HepG2 (cell line): Measurements from ENCODE around the gene HEMK1. TPM values are rescaled to one million over a fixed set of nuclear protein-coding genes. Genes with fewer than 3 reads are reported as not detected.

ENCODE experiments used
- ATAC-seq: fragments of 200-7000 bp; cut with Tn5 transposase; 3 replicates; pipeline ENCODE4 v1.9.1; 2020; ENCODE audit warnings: mild to moderate bottlenecking, moderate library complexity
- BruUV-seq: library from RNA; stranded (reverse); fragments of 400-500 nt; replicated peaks from 2 replicates; lab custom pipeline; 2021; lab: Mats Ljungman, UMichigan
- CTCF ChIA-PET: fragments of 300-600 bp; formaldehyde crosslinking; extraction: SDS; loops from one replicate; lab custom pipeline; 2021; ENCODE audit warnings: low total read pairs, inconsistent platforms, low intra/inter-chr PET ratio; lab: Yijun Ruan, JAX
- POLR2A ChIA-PET: fragments of 350-600 bp; sonication (Branson Sonifier 250); formaldehyde crosslinking; loops from one replicate; lab custom pipeline; 2020; ENCODE audit warnings: antibody characterized with exemption, inconsistent platforms; lab: Yijun Ruan, JAX
- DNase-seq: peaks from one replicate; pipeline ENCODE4 v3.0.0-alpha.2; 2015; ENCODE audit warnings: low spot score
- FAIRE-seq: peaks from 3 replicates; lab custom pipeline; 2011; peaks lifted over from hg19 to GRCh38; lab: Jason Lieb, UNC
- H2AFZ ChIP-seq: one replicate; pipeline ENCODE4 v1.6.1; 2011; ENCODE audit warnings: low read length, inconsistent platforms
- H3K27ac ChIP-seq: fragments of 300-600 bp; 3 replicates; pipeline ENCODE4 v1.8.0; 2011; ENCODE audit warnings: mixed run types, mild to moderate bottlenecking, mixed read lengths, low read length, inconsistent platforms; ENCODE audit not compliant: insufficient read depth; ENCODE audit errors: extremely low read length
- H3K27me3 ChIP-seq, 2 experiments: fragments of 200-600 bp in 1 of 2; 2 replicates in 1 of 2; 3 replicates in 1 of 2; pipeline versions ENCODE4 v1.6.0 to v1.8.0; 2011; ENCODE audit warnings: low read length in 2 of 2, mild to moderate bottlenecking in 2 of 2, moderate library complexity in 2 of 2, inconsistent platforms in 1 of 2; ENCODE audit not compliant: insufficient read depth in 2 of 2, control insufficient read depth in 1 of 2
- H3K36me3 ChIP-seq, 2 experiments: fragments of 200-600 bp in 1 of 2; replicated peaks in 1 of 2; 2 replicates in 1 of 2; 3 replicates in 1 of 2; pipeline versions ENCODE4 v1.5.1 to v1.8.0; 2011; ENCODE audit warnings: low read length in 2 of 2, inconsistent platforms in 1 of 2; ENCODE audit not compliant: insufficient read depth in 2 of 2, control insufficient read depth in 1 of 2
- H3K4me1 ChIP-seq: 2 replicates; pipeline ENCODE4 v1.5.1; 2012; ENCODE audit warnings: low read length, inconsistent platforms; ENCODE audit not compliant: insufficient read depth
- H3K4me2 ChIP-seq: 2 replicates; pipeline ENCODE4 v1.6.0; 2011; ENCODE audit warnings: low read depth, low read length, inconsistent platforms
- H3K4me3 ChIP-seq, 3 experiments: fragments of 200-600 bp in 1 of 3; sonication (generic), shearing (Covaris generic) in 1 of 3; replicated peaks in 1 of 3; 2 replicates each; pipeline ENCODE4 v1.5.1; 2011 to 2016; ENCODE audit warnings: low read length in 3 of 3, inconsistent platforms in 2 of 3, low read depth in 2 of 3, mild to moderate bottlenecking in 2 of 3, control low read depth in 1 of 3, mixed read lengths in 1 of 3; ENCODE audit not compliant: insufficient read depth in 1 of 3
- H3K79me2 ChIP-seq: one replicate; pipeline ENCODE4 v1.6.1; 2011; ENCODE audit warnings: low read length, inconsistent platforms; ENCODE audit not compliant: insufficient read depth
- H3K9ac ChIP-seq: 2 replicates; pipeline ENCODE4 v1.6.0; 2011; ENCODE audit warnings: mild to moderate bottlenecking, low read depth, low read length, inconsistent platforms; ENCODE audit not compliant: insufficient read depth
- H3K9me3 ChIP-seq: 2 replicates; pipeline ENCODE4 v1.5.1; 2012; ENCODE audit warnings: mild to moderate bottlenecking, low read length
- H4K20me1 ChIP-seq: 2 replicates; pipeline ENCODE4 v1.6.0; 2011; ENCODE audit warnings: inconsistent platforms, mild to moderate bottlenecking, low read length, moderate library complexity; ENCODE audit not compliant: insufficient read depth
- BCL6 ChIP-seq: IDR thresholded peaks from 2 replicates; pipeline ENCODE4 v1.6.1; 2016; ENCODE audit warnings: missing genetic modification reagents, missing compliant biosample characterization
- E2F5 ChIP-seq: sonication (generic); formaldehyde crosslinking; conservative IDR thresholded peaks from 2 replicates; pipeline ENCODE4 v1.4.0; 2020; ENCODE audit warnings: missing genetic modification reagents
- FOXP4 ChIP-seq: sonication (generic); formaldehyde crosslinking; IDR thresholded peaks from 2 replicates; pipeline ENCODE4 v1.4.0; 2020; ENCODE audit warnings: missing genetic modification reagents
- HNF1A ChIP-seq, 2 experiments: sonication (generic) in 1 of 2; formaldehyde crosslinking in 1 of 2; IDR thresholded peaks; 2 replicates each; pipeline versions ENCODE4 v1.4.0 to v1.6.1; 2016 to 2020; ENCODE audit warnings: borderline replicate concordance in 1 of 2, low read depth in 1 of 2, mild to moderate bottlenecking in 1 of 2, missing genetic modification reagents in 1 of 2
- HOXA9 ChIP-seq: sonication (generic); formaldehyde crosslinking; IDR thresholded peaks from 2 replicates; pipeline ENCODE4 v1.8.1; 2022; ENCODE audit warnings: missing genetic modification reagents, mild to moderate bottlenecking, moderate library complexity, borderline replicate concordance
- KDM5A ChIP-seq: fragments of 200-600 bp; sonication (generic); IDR thresholded peaks from 2 replicates; pipeline ENCODE4 v1.7.0; 2018; ENCODE audit warnings: antibody characterized with exemption, mild to moderate bottlenecking, low read length, borderline replicate concordance
- MAZ ChIP-seq, 2 experiments: sonication (generic) in 1 of 2; formaldehyde crosslinking in 1 of 2; IDR thresholded peaks; 2 replicates each; pipeline versions ENCODE4 v1.5.0 to v1.6.1; 2012 to 2020; ENCODE audit warnings: low read depth in 2 of 2, mild to moderate bottlenecking in 2 of 2, borderline replicate concordance in 1 of 2, improper control_type of control experiment in 1 of 2, low read length in 1 of 2, missing genetic modification reagents in 1 of 2, moderate library complexity in 1 of 2
- REL ChIP-seq: sonication (generic); formaldehyde crosslinking; conservative IDR thresholded peaks from 2 replicates; pipeline ENCODE4 v1.8.0; 2022; ENCODE audit warnings: mild to moderate bottlenecking, missing genetic modification reagents, moderate library complexity
- SALL1 ChIP-seq: sonication (generic); formaldehyde crosslinking; IDR thresholded peaks from 2 replicates; pipeline ENCODE4 v1.8.0; 2022; ENCODE audit warnings: mild to moderate bottlenecking, missing genetic modification reagents
- STAG1 ChIP-seq: sonication (generic); formaldehyde crosslinking; IDR thresholded peaks from 2 replicates; pipeline ENCODE4 v1.4.0; 2020; ENCODE audit warnings: missing genetic modification reagents
- ZNF713 ChIP-seq: sonication (generic); formaldehyde crosslinking; IDR thresholded peaks from 2 replicates; pipeline ENCODE4 v1.4.0; 2020; ENCODE audit warnings: mild to moderate bottlenecking, missing genetic modification reagents
- ZNF761 ChIP-seq: sonication (generic); formaldehyde crosslinking; conservative IDR thresholded peaks from 2 replicates; pipeline ENCODE4 v1.4.0; 2020; ENCODE audit warnings: mild to moderate bottlenecking, missing genetic modification reagents
- WGBS: methylation state at CpG from one replicate; pipeline ENCODE4 v1.1.6; 2017; ENCODE audit warnings: low lambda C conversion rate; 5-methylcytosine and 5-hydroxymethylcytosine counted together
- in situ Hi-C: cut with HindIII; loops from 2 replicates; pipeline ENCODE4 v1.10.0; 2017; ENCODE audit warnings: low pct_unique_long_range_greater_than_20kb; ENCODE audit not compliant: extremely low pct_ligation_motif_present
- intact Hi-C: fragments of 100-400 bp; cut with micrococcal nuclease; formaldehyde crosslinking; loops from one replicate; pipeline ENCODE4 v1.10.0; 2022; ENCODE audit not compliant: unreplicated experiment
- polyA plus RNA-seq, 8 experiments: library from polyadenylated mRNA; depleted of rRNA in 3 of 8; stranded (reverse) in 7 of 8; unstranded in 1 of 8; fragments of >200 nt; fragmentation: Illumina TruSeq in 4 of 8; extraction: Trizol in 4 of 8; gene quantifications; 2 replicates each; pipeline versions ENCODE4 v1.2.1 to v1.2.3, GENCODE V29; 2011 to 2016; ENCODE audit warnings: low read depth in 4 of 8, missing spikeins in 1 of 8, mixed read lengths in 1 of 8; ENCODE audit not compliant: insufficient read depth in 1 of 8
- total RNA-seq, 5 experiments: library from RNA; depleted of rRNA; stranded (reverse); fragments of >200 nt; fragmentation: Illumina TruSeq; extraction: Trizol; gene quantifications; 2 replicates each; pipeline ENCODE4 v1.2.3, GENCODE V29; 2016; ENCODE audit warnings: low read depth in 1 of 5

The HEMK1 gene
- total and polyA plus RNA-seq, 2 of the 13 experiments (the other 11 are each of a cell fraction or from before 2014, with no cell fraction given): 9.8 to 12.6 TPM

- no peaks in the 10 kb centered on the region for H3K9me3 ChIP-seq
- H3K4me2 ChIP-seq: peak within 1 kb of the TSS; percentile 83
- WGBS: under 1% methylated on average over 19 of the region's 75 CpGs
- in situ Hi-C loops: loop anchor here (5.0 kb wide), 1 partner anchor 39 kb away; no protein-coding TSS in a partner anchor
- ATAC-seq: peak; percentile 83
- CTCF ChIA-PET: interaction anchor here (8.0 kb wide), 1 partner anchor 40 kb away, joined by 182 read pairs; the partner anchor contains the start of gene HEMK1
- peaks cover 0 to 5% of the 10 kb centered on the region in 2 experiments; a peak in 1 of 5 replicates for H3K36me3 ChIP-seq
- peak within 1 kb of the TSS; percentile 32 to 76 (median 55); a peak in 5 of 6 replicates for H3K4me3 ChIP-seq
- peak; percentile 91 for DNase-seq
- POLR2A ChIA-PET: interaction anchor here (0.6 to 4.5 kb wide), 16 partner anchors 10 to 1060 kb away, joined by 3 to 101 read pairs (median 6); partner anchors contain the start of genes C3orf18, DCAF1, HEMK1 and MANF
- H3K4me1 ChIP-seq: peaks cover 44% of the 10 kb centered on the region
- H3K9ac ChIP-seq: peak within 1 kb of the TSS; percentile 61; the same call in 1 of the 2 replicates
- H3K27ac ChIP-seq: peak within 1 kb of the TSS; percentile 19
- peaks cover 0 to 10% of the 10 kb centered on the region in 2 experiments; a peak in 1 of 5 replicates for H3K27me3 ChIP-seq
- BruUV-seq: no TSS peak
- peak; percentile 79 for FAIRE-seq
- no peak within 1 kb of the TSS for H2AFZ ChIP-seq
- no peaks in the 10 kb centered on the region for H3K79me2 ChIP-seq
- intact Hi-C loops: loop anchor here (1.0 to 10.0 kb wide), 3 partner anchors 10 to 353 kb away; no protein-coding TSS in a partner anchor
- H4K20me1 ChIP-seq: no peaks in the 10 kb centered on the region
- no peak for TF ChIP-seq HNF1A (IDR thresholded peaks at IDR 0.05; ENCODE audit: low read depth)
- TF ChIP-seq HNF1A (CRISPR knock-in tag; IDR thresholded peaks at IDR 0.05; ENCODE audit: borderline replicate concordance): peak; percentile 83
- TF ChIP-seq KDM5A: peak; percentile 48; the same call in 1 of the 2 replicates
- peak; percentile 93 for TF ChIP-seq HOXA9 (CRISPR knock-in tag)
- 0 out of 2 replicates have a peak, but pooled peaks have one; percentile 26 for TF ChIP-seq MAZ (IDR thresholded peaks at IDR 0.05; ENCODE audit: borderline replicate concordance, low read depth, low read length)
- peak; percentile 70 for TF ChIP-seq MAZ (CRISPR knock-in tag; IDR thresholded peaks at IDR 0.05; ENCODE audit: low read depth)
- peak; percentile 91 for TF ChIP-seq SALL1
- TF ChIP-seq FOXP4 (CRISPR knock-in tag): peak; percentile 74
- no peak for TF ChIP-seq E2F5
- TF ChIP-seq ZNF713 (CRISPR knock-in tag): no peak
- peak; percentile 99 for TF ChIP-seq BCL6 (CRISPR knock-in tag)
- TF ChIP-seq STAG1: peak; percentile 41
- peak; percentile 86; the same call in 1 of the 2 replicates for TF ChIP-seq REL
- TF ChIP-seq ZNF761 (CRISPR knock-in tag): 0 out of 2 replicates have a peak, but pooled peaks have one; percentile 72
These were observed 42.3 kb downstream of the HEMK1 start, which contains the start of gene CISH for GRCh38 chr3:50611464-50612233. Gene CISH, minus strand, starts transcription at chr3:50611774. Its CDS starts 124 bp downstream, at chr3:50611650.
